A549 (cell line): ENCODE results near the gene MAGI1. TPM values are rescaled to one million over a fixed set of nuclear protein-coding genes. Genes with fewer than 3 reads are reported as not detected.

Source experiments
- ATAC-seq, 2 experiments: fragments of 200-7000 bp in 1 of 2; fragments of >200 bp in 1 of 2; cut with Nextera tagmentation in 1 of 2; cut with Tn5 transposase in 1 of 2; 3 replicates each; pipeline versions ENCODE4 v1.8.0 to v1.9.1; 2018 to 2020; ENCODE audit warnings: mild to moderate bottlenecking in 1 of 2, moderate library complexity in 1 of 2
- CTCF ChIA-PET: fragments of 300-600 bp; sonication (Branson Sonifier 250); formaldehyde crosslinking; extraction: SDS; loops from one replicate; lab custom pipeline; 2021; ENCODE audit warnings: antibody characterized with exemption, inconsistent platforms; lab: Yijun Ruan, JAX
- POLR2A ChIA-PET: fragments of 350-600 bp; formaldehyde crosslinking; extraction: SDS; loops from one replicate; lab custom pipeline; 2021; ENCODE audit warnings: antibody characterized with exemption, inconsistent platforms; lab: Yijun Ruan, JAX
- DNase-seq, 2 experiments: peaks; one replicate each; pipeline versions ENCODE4 v3.0.0 to v3.0.0-alpha.2; 2011 to 2016; ENCODE audit warnings: low read depth in 1 of 2, low spot score in 1 of 2
- FAIRE-seq: peaks from 2 replicates; lab custom pipeline; 2011; peaks lifted over from hg19 to GRCh38; lab: Jason Lieb, UNC
- H3K27ac ChIP-seq, 2 experiments: fragments of >200 bp; sonication (Bioruptor Twin); formaldehyde crosslinking; 3 replicates each; pipeline ENCODE4 v1.5.1; 2016 to 2017
- H3K4me1 ChIP-seq: fragments of >200 bp; sonication (Bioruptor Twin); formaldehyde crosslinking; 3 replicates; pipeline ENCODE4 v1.6.1; 2016
- H3K4me2 ChIP-seq: fragments of >200 bp; sonication (Bioruptor Twin); formaldehyde crosslinking; 3 replicates; pipeline ENCODE4 v1.6.1; 2016
- H3K4me3 ChIP-seq: fragments of >200 bp; sonication (Bioruptor Twin); formaldehyde crosslinking; 3 replicates; pipeline ENCODE4 v1.5.1; 2016
- H3K9me3 ChIP-seq: fragments of >200 bp; sonication (Bioruptor Twin); formaldehyde crosslinking; 3 replicates; pipeline ENCODE4 v1.6.1; 2016
- ATOH8 ChIP-seq: fragments of 250-450 bp; sonication (Bioruptor Pico); IDR thresholded peaks from 2 replicates; pipeline ENCODE4 v1.5.0; 2020; ENCODE audit warnings: low read depth, mild to moderate bottlenecking, moderate library complexity
- BCL3 ChIP-seq: fragments of >200 bp; sonication (Bioruptor Twin); formaldehyde crosslinking; IDR thresholded peaks from 3 replicates; pipeline ENCODE4 v1.6.1; 2016
- CHD4 ChIP-seq: fragments of 200-600 bp; sonication (generic); IDR thresholded peaks from 2 replicates; pipeline ENCODE4 v1.6.1; 2016; ENCODE audit warnings: antibody characterized with exemption, mild to moderate bottlenecking, borderline replicate concordance
- EHMT2 ChIP-seq: fragments of 200-600 bp; sonication (generic); IDR thresholded peaks from 2 replicates; pipeline ENCODE4 v1.6.1; 2016; ENCODE audit warnings: antibody characterized with exemption, low read depth, mild to moderate bottlenecking, moderate library complexity
- ELK1 ChIP-seq: fragments of 150-350 bp; IDR thresholded peaks from 2 replicates; pipeline ENCODE4 v1.6.1; 2014; ENCODE audit warnings: low read depth, mild to moderate bottlenecking, low read length
- HOXB13 ChIP-seq: fragments of 250-450 bp; sonication (Bioruptor Pico); IDR thresholded peaks from 2 replicates; pipeline ENCODE4 v1.5.0; 2020; ENCODE audit warnings: low read depth, mild to moderate bottlenecking, moderate library complexity
- KDM5A ChIP-seq: fragments of 200-600 bp; sonication (generic); IDR thresholded peaks from 2 replicates; pipeline ENCODE4 v1.6.1; 2016; ENCODE audit warnings: antibody characterized with exemption, mild to moderate bottlenecking
- MAFK ChIP-seq: fragments of 450-650 bp; IDR thresholded peaks from 2 replicates; pipeline ENCODE4 v1.6.1; 2014; ENCODE audit not compliant: partially characterized antibody
- MAZ ChIP-seq: fragments of 150-350 bp; IDR thresholded peaks from 2 replicates; pipeline ENCODE4 v1.6.1; 2014; ENCODE audit warnings: antibody characterized with exemption, low read depth, low read length, borderline replicate concordance
- MYC ChIP-seq: IDR thresholded peaks from 2 replicates; pipeline ENCODE4 v1.6.1; 2012; ENCODE audit warnings: mild to moderate bottlenecking, inconsistent platforms, low read length, improper control_type of control experiment, borderline replicate concordance
- POLR2A ChIP-seq: IDR thresholded peaks from 2 replicates; pipeline ENCODE4 v1.6.1; 2012; ENCODE audit warnings: mild to moderate bottlenecking, low read length
- RFX5 ChIP-seq: fragments of 450-650 bp; IDR thresholded peaks from 2 replicates; pipeline ENCODE4 v1.7.1; 2014; ENCODE audit warnings: antibody characterized with exemption, mild to moderate bottlenecking, moderate library complexity
- RNF2 ChIP-seq: fragments of 200-600 bp; sonication (generic); IDR thresholded peaks from 2 replicates; pipeline ENCODE4 v1.6.1; 2016; ENCODE audit warnings: low read depth, mild to moderate bottlenecking, antibody characterized with exemption, moderate library complexity, borderline replicate concordance
- SREBF2 ChIP-seq: fragments of 450-650 bp; IDR thresholded peaks from 2 replicates; pipeline ENCODE4 v1.6.1; 2014; ENCODE audit warnings: mild to moderate bottlenecking, moderate library complexity
- USF2 ChIP-seq: fragments of 450-650 bp; IDR thresholded peaks from 2 replicates; pipeline ENCODE4 v1.6.1; 2014; ENCODE audit warnings: antibody characterized with exemption
- ZC3H11A ChIP-seq: fragments of 450-650 bp; IDR thresholded peaks from 2 replicates; pipeline ENCODE4 v1.6.1; 2014; ENCODE audit warnings: antibody characterized with exemption, mild to moderate bottlenecking
- WGBS: methylation state at CpG from one replicate; pipeline ENCODE4 v1.1.6; 2017; ENCODE audit errors: missing lambda C conversion rate; 5-methylcytosine and 5-hydroxymethylcytosine counted together
- polyA plus RNA-seq, 4 experiments: library from polyadenylated mRNA; depleted of rRNA in 3 of 4; stranded (reverse); fragments of >200 nt; fragmentation: RNase III in 1 of 4; extraction: RNeasy Plus Mini Kit Qiagen cat#74134 plus additional on column Dnase treatment in 1 of 4; gene quantifications; 2 replicates in 3 of 4; 3 replicates in 1 of 4; pipeline ENCODE4 v1.2.3, GENCODE V29; 2011 to 2017
- TF ChIP-seq, protein P1 (sequence below): IDR thresholded peaks from 2 replicates; pipeline ENCODE4 v1.6.1; 2012

Gene MAGI1
- polyA plus RNA-seq, 2 of the 4 experiments (the other 2 are of a cell fraction), result 4.7 to 6.6 TPM

DNA sequence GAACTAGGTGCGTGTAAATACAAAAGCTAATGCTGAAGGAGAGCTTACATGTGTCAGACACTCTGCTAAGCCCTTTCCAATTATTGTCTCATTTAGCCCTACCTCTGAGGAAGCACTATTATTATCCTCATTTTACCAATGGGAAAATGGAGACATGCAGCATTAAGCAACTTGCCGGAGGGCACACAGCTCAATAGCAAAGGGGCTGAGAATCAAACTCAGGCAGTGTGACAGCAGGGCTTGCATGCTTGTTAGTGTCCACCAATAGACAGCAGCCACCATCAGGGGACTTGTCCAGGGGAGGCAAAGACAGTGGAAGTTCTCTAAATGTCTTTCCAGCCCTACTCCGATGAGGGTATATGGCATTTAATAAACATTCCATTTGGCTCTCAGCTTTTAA, 548.6 kb downstream of the MAGI1 start:
- CTCF ChIA-PET, result no interaction called here
- DNase-seq (no peak), ATAC-seq (no peak), FAIRE-seq (no peak)
- no peak overlapping the region for H3K27ac ChIP-seq
- no peak overlapping the region for H3K4me3 ChIP-seq
- no peaks in the 10 kb centered on the region for H3K9me3 ChIP-seq
- no peaks in the 10 kb centered on the region for H3K4me1 ChIP-seq
- WGBS, result 91% methylated on average over 3 of the region's 3 CpGs
- H3K4me2 ChIP-seq, result no peak overlapping the region
- POLR2A ChIA-PET, result no interaction called here
- TF ChIP-seq HOXB13 (CRISPR knock-in tag) (no peak), RFX5 (no peak), EHMT2 (no peak), BCL3 (no peak), KDM5A (no peak), ATOH8 (CRISPR knock-in tag) (no peak), MAFK (no peak), ELK1 (no peak), USF2 (no peak), MYC (no peak), SREBF2 (no peak)
- TF ChIP-seq, protein P1, sequence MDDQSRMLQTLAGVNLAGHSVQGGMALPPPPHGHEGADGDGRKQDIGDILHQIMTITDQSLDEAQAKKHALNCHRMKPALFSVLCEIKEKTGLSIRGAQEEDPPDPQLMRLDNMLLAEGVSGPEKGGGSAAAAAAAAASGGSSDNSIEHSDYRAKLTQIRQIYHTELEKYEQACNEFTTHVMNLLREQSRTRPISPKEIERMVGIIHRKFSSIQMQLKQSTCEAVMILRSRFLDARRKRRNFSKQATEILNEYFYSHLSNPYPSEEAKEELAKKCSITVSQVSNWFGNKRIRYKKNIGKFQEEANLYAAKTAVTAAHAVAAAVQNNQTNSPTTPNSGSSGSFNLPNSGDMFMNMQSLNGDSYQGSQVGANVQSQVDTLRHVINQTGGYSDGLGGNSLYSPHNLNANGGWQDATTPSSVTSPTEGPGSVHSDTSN, result no peak

DNA sequence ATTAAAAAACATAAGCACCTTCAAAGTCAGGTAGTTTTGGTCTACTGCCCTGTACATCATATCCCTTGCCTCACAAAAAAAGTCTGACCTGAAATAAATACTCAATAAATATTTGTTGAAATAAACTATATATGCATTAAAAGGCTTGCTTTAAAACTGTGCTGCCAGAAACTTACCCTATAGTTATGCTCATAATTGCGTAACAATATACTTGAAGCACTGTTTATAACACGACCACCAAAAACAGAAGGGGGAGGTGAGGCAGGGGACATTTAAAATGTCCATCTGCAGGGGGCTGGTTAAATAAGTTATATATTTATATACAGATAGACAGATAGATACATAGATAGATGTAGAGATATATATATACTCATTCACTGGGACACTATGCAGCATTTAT, 549.5 kb downstream of the MAGI1 start:
- no peak overlapping the region for H3K4me3 ChIP-seq
- DNase-seq (no peak), FAIRE-seq (no peak), ATAC-seq (no peak)
- WGBS, result 87% methylated on average over 2 of the region's 2 CpGs
- no peak for TF ChIP-seq SREBF2
- H3K27ac ChIP-seq, result no peak overlapping the region
- ChIA-PET POLR2A (no interaction called here), CTCF (no interaction called here)
- no peaks in the 10 kb centered on the region for H3K9me3 ChIP-seq
- no peak overlapping the region for H3K4me2 ChIP-seq
- no peaks in the 10 kb centered on the region for H3K4me1 ChIP-seq

DNA sequence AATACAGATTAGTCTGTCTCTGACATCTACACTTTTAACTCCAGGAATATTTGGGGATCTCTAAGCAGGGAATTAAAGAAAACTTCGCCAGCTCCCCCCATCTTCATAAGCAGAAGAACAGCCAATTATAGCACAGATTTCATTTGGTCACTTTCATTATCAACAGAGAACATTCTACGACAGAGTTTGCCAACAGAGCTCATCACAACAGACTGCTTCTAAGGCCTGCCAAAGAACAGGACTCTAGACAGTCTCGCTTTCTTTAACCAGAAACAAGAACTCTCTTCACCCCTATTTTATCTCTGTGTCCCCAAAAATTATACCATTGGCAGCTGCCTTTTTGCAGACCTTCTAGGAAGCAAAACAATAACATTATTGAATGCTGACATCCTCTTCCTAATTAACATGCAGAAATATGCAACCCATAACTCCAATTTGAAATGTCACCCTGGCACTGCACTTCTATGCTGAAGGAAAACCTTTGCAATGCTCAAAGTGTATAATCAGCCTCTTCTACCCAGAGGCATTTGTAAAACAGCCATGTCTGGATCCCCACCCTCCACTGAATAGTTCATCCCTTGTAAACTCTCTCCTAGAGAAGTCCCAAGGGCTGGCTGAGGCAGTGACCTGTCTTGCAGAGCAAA, 552.8 kb downstream of the MAGI1 start:
- no peak for ATAC-seq
- H3K4me1 ChIP-seq, result no peaks in the 10 kb centered on the region
- H3K27ac ChIP-seq, result no peak overlapping the region
- no peaks in the 10 kb centered on the region for H3K9me3 ChIP-seq
- FAIRE-seq, result no peak
- ChIA-PET CTCF (no interaction called here), POLR2A (no interaction called here)
- no peak overlapping the region for H3K4me3 ChIP-seq
- WGBS, result 56% methylated on average over 3 of the region's 3 CpGs
- H3K4me2 ChIP-seq, result no peak overlapping the region
- no peak for DNase-seq
- TF ChIP-seq CHD4 (no peak), POLR2A (no peak), RNF2 (no peak), ZC3H11A (no peak), MAZ (no peak)
